GM23338 (cell line): ENCODE measurements around the gene CNPY2. TPM values are rescaled to one million over a fixed set of nuclear protein-coding genes. Genes with fewer than 3 reads are reported as not detected.
"Not testable (repeated sequence)": the region's sequence is repeated elsewhere in the genome, so short reads cannot be mapped to it uniquely, and the experiment has no call there.

ENCODE experiments used
- ATAC-seq: fragments of 200-7000 bp; cut with Tn5 transposase; 3 replicates; pipeline ENCODE4 v1.9.1; 2020
- DNase-seq: peaks from one replicate; pipeline ENCODE4 v3.0.0-alpha.2; 2015; ENCODE audit warnings: low spot score
- H2AFZ ChIP-seq: fragments of 200-600 bp; sonication (generic); 2 replicates; pipeline ENCODE4 v1.8.0; 2016; ENCODE audit warnings: antibody characterized with exemption, mild to moderate bottlenecking, moderate library complexity
- H3F3A ChIP-seq: fragments of 200-600 bp; sonication (generic); replicated peaks from 2 replicates; pipeline ENCODE4 v1.8.0; 2017; ENCODE audit warnings: antibody characterized with exemption, mixed run types, low read depth
- H3K27ac ChIP-seq: fragments of 200-600 bp; sonication (generic); 2 replicates; pipeline ENCODE4 v1.6.1; 2016; ENCODE audit warnings: low read depth
- H3K27me3 ChIP-seq: fragments of 200-600 bp; sonication (generic); 2 replicates; pipeline ENCODE4 v1.8.0; 2016; ENCODE audit warnings: mild to moderate bottlenecking, mixed run types, moderate library complexity; ENCODE audit not compliant: insufficient read depth
- H3K36me3 ChIP-seq: fragments of 200-600 bp; sonication (generic); 2 replicates; pipeline ENCODE4 v1.8.0; 2016; ENCODE audit warnings: mild to moderate bottlenecking; ENCODE audit not compliant: insufficient read depth
- H3K4me1 ChIP-seq: fragments of 200-600 bp; sonication (generic); 2 replicates; pipeline ENCODE4 v1.8.0; 2016; ENCODE audit warnings: mild to moderate bottlenecking, moderate library complexity; ENCODE audit not compliant: insufficient read depth
- H3K4me2 ChIP-seq: fragments of 200-600 bp; sonication (generic); 2 replicates; pipeline ENCODE4 v1.7.1; 2017; ENCODE audit warnings: mixed run types
- H3K4me3 ChIP-seq: fragments of 200-600 bp; sonication (generic); 2 replicates; pipeline ENCODE4 v1.6.1; 2016; ENCODE audit warnings: mixed run types
- H3K79me2 ChIP-seq: fragments of 200-600 bp; sonication (generic); replicated peaks from 2 replicates; pipeline ENCODE4 v1.8.0; 2017; ENCODE audit warnings: mild to moderate bottlenecking; ENCODE audit not compliant: insufficient read depth
- H3K9me2 ChIP-seq: fragments of 200-600 bp; sonication (generic); 2 replicates; pipeline ENCODE4 v1.8.0; 2017; ENCODE audit not compliant: insufficient read depth
- H4K20me1 ChIP-seq: fragments of 200-600 bp; sonication (generic); replicated peaks from 2 replicates; pipeline ENCODE4 v1.8.0; 2017; ENCODE audit warnings: mild to moderate bottlenecking; ENCODE audit not compliant: insufficient read depth
- H3K27ac Mint-ChIP-seq: 2 replicates; pipeline ENCODE4 v1.8.0; 2020; ENCODE audit warnings: inconsistent platforms, mild to moderate bottlenecking, moderate library complexity, mixed read lengths
- H3K27me3 Mint-ChIP-seq: 3 replicates; pipeline ENCODE4 v1.8.0; 2022; ENCODE audit warnings: low read depth, mild to moderate bottlenecking, moderate library complexity, mixed read lengths, inconsistent platforms; ENCODE audit not compliant: insufficient read depth, poor library complexity
- H3K36me3 Mint-ChIP-seq: 3 replicates; pipeline ENCODE4 v1.8.0; 2021; ENCODE audit warnings: low read depth, mild to moderate bottlenecking, inconsistent platforms, moderate library complexity, mixed read lengths
- H3K4me1 Mint-ChIP-seq: 3 replicates; pipeline ENCODE4 v1.8.0; 2020; ENCODE audit warnings: mild to moderate bottlenecking, inconsistent platforms, mixed read lengths
- H3K4me3 Mint-ChIP-seq: 3 replicates; pipeline ENCODE4 v1.8.0; 2021; ENCODE audit warnings: moderate library complexity, mild to moderate bottlenecking, inconsistent platforms, mixed read lengths
- H3K9me3 Mint-ChIP-seq: 3 replicates; pipeline ENCODE4 v1.8.0; 2020; ENCODE audit warnings: moderate library complexity, mild to moderate bottlenecking, inconsistent platforms, mixed read lengths
- EZH2 ChIP-seq: fragments of 200-600 bp; sonication (generic); IDR thresholded peaks from one replicate; pipeline ENCODE4 v1.8.0; 2017; ENCODE audit warnings: antibody characterized with exemption, mild to moderate bottlenecking, low read depth; ENCODE audit not compliant: unreplicated experiment
- EZH2phosphoT487 ChIP-seq: fragments of 200-600 bp; sonication (generic); IDR thresholded peaks from one replicate; pipeline ENCODE4 v1.8.1; 2018; ENCODE audit warnings: antibody characterized with exemption; ENCODE audit not compliant: unreplicated experiment
- POLR2AphosphoS5 ChIP-seq: IDR thresholded peaks from 2 replicates; pipeline ENCODE4 v1.6.1; 2016; ENCODE audit warnings: antibody characterized with exemption, low read depth
- STAT1 ChIP-seq: IDR thresholded peaks from one replicate; pipeline ENCODE4 v1.6.1; 2016; ENCODE audit warnings: antibody characterized with exemption; ENCODE audit not compliant: unreplicated experiment
- ZNF114 ChIP-seq: fragments of 250-450 bp; sonication (Bioruptor Pico); IDR thresholded peaks from 2 replicates; pipeline ENCODE4 v1.5.0; 2020; ENCODE audit warnings: mild to moderate bottlenecking, moderate library complexity
- ZNF331 ChIP-seq: fragments of 250-450 bp; sonication (Bioruptor Pico); IDR thresholded peaks from 2 replicates; pipeline ENCODE4 v1.5.0; 2020; ENCODE audit warnings: low read depth, mild to moderate bottlenecking, moderate library complexity
- ZNF462 ChIP-seq: fragments of 250-450 bp; sonication (Bioruptor Pico); IDR thresholded peaks from 2 replicates; pipeline ENCODE4 v1.5.0; 2020; ENCODE audit warnings: mild to moderate bottlenecking, moderate library complexity
- polyA plus RNA-seq: library from polyadenylated mRNA; unstranded; fragments of >200 nt; fragmentation: Nextera tagmentation; extraction: Ambion mirVana; gene quantifications from 2 replicates; pipeline ENCODE4 v1.2.1, GENCODE V29; 2016
- total RNA-seq: library from RNA; depleted of rRNA; stranded (reverse); fragments of >200 nt; shearing (Covaris generic); gene quantifications from 2 replicates; pipeline ENCODE4 v1.2.3, GENCODE V29; 2014
- TF ChIP-seq, protein P1 (sequence below): IDR thresholded peaks from 2 replicates; pipeline ENCODE4 v1.6.1; 2016; ENCODE audit warnings: antibody characterized with exemption
- TF ChIP-seq, protein P2 (sequence below), 2 experiments: fragments of 200-600 bp in 1 of 2; sonication (generic) in 1 of 2; conservative IDR thresholded peaks; 2 replicates each; pipeline versions ENCODE4 v1.5.1 to v1.6.1; 2016 to 2017; ENCODE audit warnings: antibody characterized with exemption in 2 of 2, low read depth in 2 of 2, mild to moderate bottlenecking in 2 of 2, moderate library complexity in 1 of 2

The CNPY2 gene
- total and polyA plus RNA-seq, 2 experiments from 2014 or later = 119 to 316 TPM

DNA sequence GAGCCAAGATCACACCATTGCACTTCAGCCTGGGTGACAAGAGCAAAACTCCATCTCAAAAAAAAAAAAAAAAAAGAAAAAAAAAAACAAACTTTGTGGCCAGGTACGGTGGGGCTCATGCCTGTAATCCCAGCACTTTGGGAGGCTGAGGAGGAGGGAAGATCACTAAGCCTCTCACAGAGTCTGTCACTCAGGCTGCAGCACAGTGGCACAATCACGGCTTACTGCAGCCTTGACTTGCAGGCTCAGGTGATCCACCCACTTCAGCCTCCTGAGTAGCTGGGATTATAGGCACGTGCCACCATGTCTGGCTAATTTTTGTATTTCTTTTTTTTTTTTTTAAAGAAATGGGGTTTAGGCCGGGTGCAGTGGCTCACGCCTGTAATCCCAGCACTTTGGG, 31.5 kb downstream of the CNPY2 start:
- not testable (repeated sequence) for H3K27ac ChIP-seq, H3K4me2 ChIP-seq, H3K27me3 ChIP-seq, H3K4me3 ChIP-seq, H3K27me3 Mint-ChIP-seq, H3K4me1 Mint-ChIP-seq, H3K4me3 Mint-ChIP-seq, H3K27ac Mint-ChIP-seq, H4K20me1 ChIP-seq, H3K79me2 ChIP-seq, DNase-seq, ATAC-seq, H3K9me2 ChIP-seq, H2AFZ ChIP-seq, H3K9me3 Mint-ChIP-seq
- Histone ChIP-seq H3F3A (peaks cover 20% of the 10 kb centered on the region), H3K4me1 (peaks cover 13% of the 10 kb centered on the region), H3K36me3 (peaks cover 42% of the 10 kb centered on the region)
- H3K36me3 Mint-ChIP-seq = peaks cover 60% of the 10 kb centered on the region

- Mint-ChIP-seq H3K27me3 (peaks cover 4% of the 10 kb centered on the region), H3K27ac (no peak overlapping the region), H3K4me1 (peaks cover 9% of the 10 kb centered on the region), H3K36me3 (peaks cover 70% of the 10 kb centered on the region), H3K9me3 (no peaks in the 10 kb centered on the region), H3K4me3 (no peak overlapping the region)
- H3K4me1 ChIP-seq = peaks cover 13% of the 10 kb centered on the region
- H3K4me3 ChIP-seq = no peak overlapping the region
- H4K20me1 ChIP-seq = peaks cover 8% of the 10 kb centered on the region
- H3K4me2 ChIP-seq = no peak overlapping the region
- H3K79me2 ChIP-seq = peaks cover 2% of the 10 kb centered on the region
- H3K9me2 ChIP-seq = no peaks in the 10 kb centered on the region
- H2AFZ ChIP-seq = no peak overlapping the region
- no peak for DNase-seq
- peaks cover 19% of the 10 kb centered on the region for H3F3A ChIP-seq
- peaks cover 51% of the 10 kb centered on the region for H3K36me3 ChIP-seq
- no peaks in the 10 kb centered on the region for H3K27me3 ChIP-seq
- no peak for ATAC-seq
- no peak overlapping the region for H3K27ac ChIP-seq
- no peak for TF ChIP-seq POLR2AphosphoS5
- TF ChIP-seq, protein P1, sequence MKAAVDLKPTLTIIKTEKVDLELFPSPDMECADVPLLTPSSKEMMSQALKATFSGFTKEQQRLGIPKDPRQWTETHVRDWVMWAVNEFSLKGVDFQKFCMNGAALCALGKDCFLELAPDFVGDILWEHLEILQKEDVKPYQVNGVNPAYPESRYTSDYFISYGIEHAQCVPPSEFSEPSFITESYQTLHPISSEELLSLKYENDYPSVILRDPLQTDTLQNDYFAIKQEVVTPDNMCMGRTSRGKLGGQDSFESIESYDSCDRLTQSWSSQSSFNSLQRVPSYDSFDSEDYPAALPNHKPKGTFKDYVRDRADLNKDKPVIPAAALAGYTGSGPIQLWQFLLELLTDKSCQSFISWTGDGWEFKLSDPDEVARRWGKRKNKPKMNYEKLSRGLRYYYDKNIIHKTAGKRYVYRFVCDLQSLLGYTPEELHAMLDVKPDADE = no peak
- TF ChIP-seq STAT1 = no peak
- no peak for TF ChIP-seq EZH2phosphoT487
These were observed 33.2 kb downstream of the CNPY2 start for GRCh38 chr12:56282579-56282978.

DNA sequence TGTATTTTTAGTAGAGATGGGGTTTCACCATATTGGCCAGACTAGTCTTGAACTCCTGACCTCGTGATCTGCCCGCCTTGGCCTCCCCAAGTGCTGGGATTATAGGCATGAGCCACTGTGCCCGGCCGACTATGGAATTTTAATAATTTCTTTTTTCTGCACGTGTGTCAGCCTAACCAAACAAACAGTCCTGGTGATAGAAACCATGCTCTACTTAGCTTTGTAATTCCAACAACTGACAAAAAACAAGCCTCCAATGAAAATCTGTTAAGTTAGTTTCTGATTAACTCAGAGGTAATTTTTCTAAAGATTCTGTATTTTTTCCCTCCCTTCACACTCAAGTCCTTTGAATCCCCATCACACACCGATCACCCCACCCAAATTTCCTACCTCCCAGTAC, 33.8 kb downstream of the CNPY2 start:
- ATAC-seq (no peak), DNase-seq (no peak)
- Histone ChIP-seq H3F3A (peaks cover 18% of the 10 kb centered on the region), H3K9me2 (no peaks in the 10 kb centered on the region), H3K79me2 (no peaks in the 10 kb centered on the region), H4K20me1 (peaks cover 8% of the 10 kb centered on the region), H3K27me3 (no peaks in the 10 kb centered on the region), H3K27ac (no peak overlapping the region), H3K4me1 (peaks cover 13% of the 10 kb centered on the region), H3K4me2 (no peak overlapping the region), H3K4me3 (no peak overlapping the region), H3K36me3 (peaks cover 51% of the 10 kb centered on the region), H2AFZ (no peak overlapping the region)
- Mint-ChIP-seq H3K27ac (no peak overlapping the region), H3K9me3 (no peaks in the 10 kb centered on the region), H3K36me3 (peaks cover 70% of the 10 kb centered on the region), H3K27me3 (peaks cover 4% of the 10 kb centered on the region), H3K4me1 (peaks cover 9% of the 10 kb centered on the region), H3K4me3 (no peak overlapping the region)
- TF ChIP-seq ZNF331 (no peak), ZNF114 (CRISPR knock-in tag) (no peak), POLR2AphosphoS5 (no peak), EZH2 (no peak), ZNF462 (no peak)
- TF ChIP-seq, protein P2, sequence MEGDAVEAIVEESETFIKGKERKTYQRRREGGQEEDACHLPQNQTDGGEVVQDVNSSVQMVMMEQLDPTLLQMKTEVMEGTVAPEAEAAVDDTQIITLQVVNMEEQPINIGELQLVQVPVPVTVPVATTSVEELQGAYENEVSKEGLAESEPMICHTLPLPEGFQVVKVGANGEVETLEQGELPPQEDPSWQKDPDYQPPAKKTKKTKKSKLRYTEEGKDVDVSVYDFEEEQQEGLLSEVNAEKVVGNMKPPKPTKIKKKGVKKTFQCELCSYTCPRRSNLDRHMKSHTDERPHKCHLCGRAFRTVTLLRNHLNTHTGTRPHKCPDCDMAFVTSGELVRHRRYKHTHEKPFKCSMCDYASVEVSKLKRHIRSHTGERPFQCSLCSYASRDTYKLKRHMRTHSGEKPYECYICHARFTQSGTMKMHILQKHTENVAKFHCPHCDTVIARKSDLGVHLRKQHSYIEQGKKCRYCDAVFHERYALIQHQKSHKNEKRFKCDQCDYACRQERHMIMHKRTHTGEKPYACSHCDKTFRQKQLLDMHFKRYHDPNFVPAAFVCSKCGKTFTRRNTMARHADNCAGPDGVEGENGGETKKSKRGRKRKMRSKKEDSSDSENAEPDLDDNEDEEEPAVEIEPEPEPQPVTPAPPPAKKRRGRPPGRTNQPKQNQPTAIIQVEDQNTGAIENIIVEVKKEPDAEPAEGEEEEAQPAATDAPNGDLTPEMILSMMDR (conservative IDR thresholded peaks at IDR 0.05; ENCODE audit: low read depth in 2 of 2) = no peak
